Activated T-cell treated with anti-CD3 and anti-CD28 coated beads, Interleukin-2, amount 50 U/mL, for 24 hours (primary cell): ENCODE data around the gene PLCH1.

Source experiments
- DNase-seq: peaks from one replicate; pipeline ENCODE4 v3.0.0-alpha.2; 2020
- H3K27ac Mint-ChIP-seq: 2 replicates; pipeline ENCODE4 v1.8.0; 2020; ENCODE audit warnings: mild to moderate bottlenecking, mixed read lengths
- H3K27me3 Mint-ChIP-seq: 2 replicates; pipeline ENCODE4 v1.8.0; 2020; ENCODE audit warnings: mixed read lengths
- H3K36me3 Mint-ChIP-seq: 2 replicates; pipeline ENCODE4 v1.8.0; 2020; ENCODE audit warnings: low read depth, mixed read lengths
- H3K4me1 Mint-ChIP-seq: 2 replicates; pipeline ENCODE4 v1.8.0; 2020; ENCODE audit warnings: low read depth, mixed read lengths
- H3K4me3 Mint-ChIP-seq: 2 replicates; pipeline ENCODE4 v1.8.0; 2020; ENCODE audit warnings: mild to moderate bottlenecking, moderate library complexity, mixed read lengths
- H3K9me3 Mint-ChIP-seq: 2 replicates; pipeline ENCODE4 v1.8.0; 2020; ENCODE audit warnings: mixed read lengths

PLCH1 gene

GRCh38 chr3:155753038-155753639, 8.3 kb upstream of the PLCH1 start:
- no peak overlapping the region for H3K27ac Mint-ChIP-seq
- no peaks in the 10 kb centered on the region for H3K9me3 Mint-ChIP-seq
- no peaks in the 10 kb centered on the region for H3K4me1 Mint-ChIP-seq
- H3K27me3 Mint-ChIP-seq: no peaks in the 10 kb centered on the region
- DNase-seq: no peak
- H3K36me3 Mint-ChIP-seq: no peaks in the 10 kb centered on the region
- H3K4me3 Mint-ChIP-seq: no peak overlapping the region

- Mint-ChIP-seq H3K4me3 (no peak overlapping the region), H3K27me3 (peaks cover 25% of the 10 kb centered on the region), H3K4me1 (peaks cover 15% of the 10 kb centered on the region), H3K27ac (no peak overlapping the region), H3K9me3 (no peaks in the 10 kb centered on the region), H3K36me3 (peaks cover 2% of the 10 kb centered on the region)
- DNase-seq: no peak
Measured at GRCh38 chr3:155748611-155749365, 3.9 kb upstream of the PLCH1 start.

- no peak for DNase-seq
- no peak overlapping the region for H3K4me3 Mint-ChIP-seq
- H3K9me3 Mint-ChIP-seq: no peaks in the 10 kb centered on the region
- H3K27me3 Mint-ChIP-seq: peaks cover 32% of the 10 kb centered on the region
- peaks cover 2% of the 10 kb centered on the region for H3K36me3 Mint-ChIP-seq
- peaks cover 18% of the 10 kb centered on the region for H3K4me1 Mint-ChIP-seq
- H3K27ac Mint-ChIP-seq: no peak overlapping the region
Measured at GRCh38 chr3:155747946-155748290, 3.0 kb upstream of the PLCH1 start.

GRCh38 chr3:155747286-155747945, 2.5 kb upstream of the PLCH1 start:
- Mint-ChIP-seq H3K36me3 (peaks cover 2% of the 10 kb centered on the region), H3K4me3 (no peak overlapping the region), H3K27ac (no peak overlapping the region), H3K27me3 (peaks cover 37% of the 10 kb centered on the region), H3K9me3 (no peaks in the 10 kb centered on the region), H3K4me1 (peaks cover 18% of the 10 kb centered on the region)
- DNase-seq: no peak

GRCh38 chr3:155746703-155747102, 1.8 kb upstream of the PLCH1 start:
- no peak overlapping the region for H3K4me3 Mint-ChIP-seq
- H3K4me1 Mint-ChIP-seq: peaks cover 18% of the 10 kb centered on the region
- no peaks in the 10 kb centered on the region for H3K9me3 Mint-ChIP-seq
- DNase-seq: no peak
- no peak overlapping the region for H3K27ac Mint-ChIP-seq
- peaks cover 40% of the 10 kb centered on the region for H3K27me3 Mint-ChIP-seq
- H3K36me3 Mint-ChIP-seq: peaks cover 2% of the 10 kb centered on the region

GRCh38 chr3:155745795-155746550, 1.1 kb upstream of the PLCH1 start:
- H3K27ac Mint-ChIP-seq: no peak overlapping the region
- H3K27me3 Mint-ChIP-seq: peaks cover 44% of the 10 kb centered on the region
- DNase-seq: no peak
- H3K9me3 Mint-ChIP-seq: no peaks in the 10 kb centered on the region
- peaks cover 18% of the 10 kb centered on the region for H3K4me1 Mint-ChIP-seq
- H3K4me3 Mint-ChIP-seq: peak overlapping the region; percentile 84
- H3K36me3 Mint-ChIP-seq: peaks cover 2% of the 10 kb centered on the region

- Mint-ChIP-seq H3K36me3 (peaks cover 2% of the 10 kb centered on the region), H3K27me3 (peaks cover 59% of the 10 kb centered on the region), H3K4me1 (peaks cover 18% of the 10 kb centered on the region), H3K4me3 (peak overlapping the region; percentile 84), H3K9me3 (no peaks in the 10 kb centered on the region), H3K27ac (peak overlapping the region; percentile 39)
- DNase-seq: peak; percentile 69
Measured at GRCh38 chr3:155744010-155744625, 753 bp downstream of the PLCH1 start.

- Mint-ChIP-seq H3K27ac (no peak overlapping the region), H3K9me3 (no peaks in the 10 kb centered on the region), H3K36me3 (peaks cover 2% of the 10 kb centered on the region), H3K27me3 (peaks cover 64% of the 10 kb centered on the region), H3K4me1 (peaks cover 18% of the 10 kb centered on the region), H3K4me3 (peak overlapping the region; percentile 84)
- DNase-seq: no peak
Measured at GRCh38 chr3:155743606-155744005, 1.3 kb downstream of the PLCH1 start.

GRCh38 chr3:155742349-155742965, 2.4 kb downstream of the PLCH1 start:
- no peak overlapping the region for H3K27ac Mint-ChIP-seq

GRCh38 chr3:155741603-155742002, 3.3 kb downstream of the PLCH1 start:
- H3K27me3 Mint-ChIP-seq: peaks cover 72% of the 10 kb centered on the region
- H3K27ac Mint-ChIP-seq: no peak overlapping the region
- DNase-seq: no peak
- no peak overlapping the region for H3K4me3 Mint-ChIP-seq
- H3K36me3 Mint-ChIP-seq: peaks cover 2% of the 10 kb centered on the region
- H3K4me1 Mint-ChIP-seq: peaks cover 18% of the 10 kb centered on the region
- H3K9me3 Mint-ChIP-seq: no peaks in the 10 kb centered on the region

More at GRCh38 chr3:155742349-155742965, 2.4 kb downstream of the PLCH1 start:
- H3K36me3 Mint-ChIP-seq: peaks cover 2% of the 10 kb centered on the region
- H3K4me1 Mint-ChIP-seq: peaks cover 18% of the 10 kb centered on the region
- peaks cover 71% of the 10 kb centered on the region for H3K27me3 Mint-ChIP-seq
- no peak for DNase-seq
- no peak overlapping the region for H3K4me3 Mint-ChIP-seq
- no peaks in the 10 kb centered on the region for H3K9me3 Mint-ChIP-seq

- Mint-ChIP-seq H3K27me3 (peaks cover 68% of the 10 kb centered on the region), H3K36me3 (peaks cover 2% of the 10 kb centered on the region), H3K4me1 (peaks cover 18% of the 10 kb centered on the region), H3K27ac (no peak overlapping the region), H3K9me3 (no peaks in the 10 kb centered on the region), H3K4me3 (no peak overlapping the region)
- no peak for DNase-seq
Measured at GRCh38 chr3:155741101-155741500, 3.8 kb downstream of the PLCH1 start.

GRCh38 chr3:155739154-155739553, 5.7 kb downstream of the PLCH1 start:
- DNase-seq: no peak
- H3K4me1 Mint-ChIP-seq: peaks cover 5% of the 10 kb centered on the region
- H3K4me3 Mint-ChIP-seq: no peak overlapping the region
- H3K36me3 Mint-ChIP-seq: no peaks in the 10 kb centered on the region
- peaks cover 51% of the 10 kb centered on the region for H3K27me3 Mint-ChIP-seq
- no peaks in the 10 kb centered on the region for H3K9me3 Mint-ChIP-seq
- H3K27ac Mint-ChIP-seq: no peak overlapping the region

- Mint-ChIP-seq H3K27ac (no peak overlapping the region), H3K4me1 (peaks cover 2% of the 10 kb centered on the region), H3K27me3 (peaks cover 52% of the 10 kb centered on the region), H3K9me3 (no peaks in the 10 kb centered on the region), H3K4me3 (no peak overlapping the region), H3K36me3 (no peaks in the 10 kb centered on the region)
- no peak for DNase-seq
Measured at GRCh38 chr3:155738580-155739076, 6.2 kb downstream of the PLCH1 start.
